Astrocyte (in vitro differentiated cells and primary cell): ENCODE results near the gene KCNQ5.

Source experiments
- EZH2 ChIP-seq: IDR thresholded peaks from 2 replicates; pipeline ENCODE4 v1.6.1; 2012; ENCODE audit warnings: mild to moderate bottlenecking, low read length, inconsistent platforms; ENCODE audit not compliant: insufficient read depth
- TF ChIP-seq, protein P1 (sequence below): IDR thresholded peaks from 2 replicates; pipeline ENCODE4 v1.5.1; 2011; ENCODE audit warnings: low read depth, mild to moderate bottlenecking, inconsistent platforms, low read length, moderate library complexity; ENCODE audit not compliant: insufficient read depth

DNA sequence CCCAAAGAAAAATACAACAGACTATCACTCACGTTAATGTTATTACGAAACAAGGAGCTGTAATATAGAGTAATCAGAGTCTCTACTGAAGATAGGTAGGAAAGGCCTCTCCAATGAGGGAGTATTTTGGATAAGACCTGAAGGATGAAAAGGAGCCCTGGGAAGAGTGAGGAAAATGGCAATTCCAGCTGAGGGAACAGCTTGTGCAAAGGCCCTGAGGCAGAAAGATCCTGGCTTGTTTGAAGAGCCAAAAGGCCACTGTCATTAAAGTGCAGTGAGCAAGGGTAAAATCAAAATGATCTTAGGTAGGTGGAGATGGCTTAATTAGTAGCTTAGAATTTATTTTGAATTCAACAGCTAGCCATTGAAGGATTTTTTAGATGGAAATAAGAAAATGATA lies 464.9 kb downstream of the KCNQ5 start:
- TF ChIP-seq, protein P1, sequence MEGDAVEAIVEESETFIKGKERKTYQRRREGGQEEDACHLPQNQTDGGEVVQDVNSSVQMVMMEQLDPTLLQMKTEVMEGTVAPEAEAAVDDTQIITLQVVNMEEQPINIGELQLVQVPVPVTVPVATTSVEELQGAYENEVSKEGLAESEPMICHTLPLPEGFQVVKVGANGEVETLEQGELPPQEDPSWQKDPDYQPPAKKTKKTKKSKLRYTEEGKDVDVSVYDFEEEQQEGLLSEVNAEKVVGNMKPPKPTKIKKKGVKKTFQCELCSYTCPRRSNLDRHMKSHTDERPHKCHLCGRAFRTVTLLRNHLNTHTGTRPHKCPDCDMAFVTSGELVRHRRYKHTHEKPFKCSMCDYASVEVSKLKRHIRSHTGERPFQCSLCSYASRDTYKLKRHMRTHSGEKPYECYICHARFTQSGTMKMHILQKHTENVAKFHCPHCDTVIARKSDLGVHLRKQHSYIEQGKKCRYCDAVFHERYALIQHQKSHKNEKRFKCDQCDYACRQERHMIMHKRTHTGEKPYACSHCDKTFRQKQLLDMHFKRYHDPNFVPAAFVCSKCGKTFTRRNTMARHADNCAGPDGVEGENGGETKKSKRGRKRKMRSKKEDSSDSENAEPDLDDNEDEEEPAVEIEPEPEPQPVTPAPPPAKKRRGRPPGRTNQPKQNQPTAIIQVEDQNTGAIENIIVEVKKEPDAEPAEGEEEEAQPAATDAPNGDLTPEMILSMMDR: no peak
- no peak for TF ChIP-seq EZH2
